GM18870 (cell line): ENCODE data around the gene ADCYAP1R1.

Source experiments
- ATAC-seq: cut with Tn5 transposase; IDR thresholded peaks from one replicate; pipeline ENCODE4 v1.9.1; 2021; ENCODE audit warnings: moderate library complexity; ENCODE audit not compliant: unreplicated experiment

The ADCYAP1R1 gene

GRCh38 chr7:31104361-31105255 lies 52.5 kb downstream of the ADCYAP1R1 start:
- ATAC-seq = no peak

- no peak for ATAC-seq
Observed at GRCh38 chr7:31105256-31105950, 53.3 kb downstream of the ADCYAP1R1 start.

GRCh38 chr7:31106303-31107105 lies 54.4 kb downstream of the ADCYAP1R1 start:
- no peak for ATAC-seq

GRCh38 chr7:31107106-31108090 lies 55.3 kb downstream of the ADCYAP1R1 start:
- ATAC-seq = no peak

GRCh38 chr7:31108097-31108657 lies 56.1 kb downstream of the ADCYAP1R1 start:
- ATAC-seq = no peak

- no peak for ATAC-seq
Observed at GRCh38 chr7:31109751-31110150, 57.6 kb downstream of the ADCYAP1R1 start.

GRCh38 chr7:31110331-31111108 lies 58.4 kb downstream of the ADCYAP1R1 start:
- no peak for ATAC-seq

- ATAC-seq = no peak
Observed at GRCh38 chr7:31111109-31111451, 59.0 kb downstream of the ADCYAP1R1 start.

- ATAC-seq = no peak
Observed at GRCh38 chr7:31113660-31114059, 61.6 kb downstream of the ADCYAP1R1 start.

- ATAC-seq = no peak
Observed at GRCh38 chr7:31114593-31115343, 62.7 kb downstream of the ADCYAP1R1 start.

GRCh38 chr7:31116615-31117014 lies 64.5 kb downstream of the ADCYAP1R1 start:
- no peak for ATAC-seq

- no peak for ATAC-seq
Observed at GRCh38 chr7:31119249-31119648, 67.1 kb downstream of the ADCYAP1R1 start.

GRCh38 chr7:31120800-31121513 lies 68.8 kb downstream of the ADCYAP1R1 start:
- ATAC-seq = no peak

GRCh38 chr7:31121601-31122000 lies 69.5 kb downstream of the ADCYAP1R1 start:
- no peak for ATAC-seq

GRCh38 chr7:31122649-31123058 lies 70.5 kb downstream of the ADCYAP1R1 start:
- no peak for ATAC-seq

- ATAC-seq = no peak
Observed at GRCh38 chr7:31123321-31123720, 71.2 kb downstream of the ADCYAP1R1 start.

GRCh38 chr7:31123726-31124125 lies 71.6 kb downstream of the ADCYAP1R1 start:
- ATAC-seq = no peak

- no peak for ATAC-seq
Observed at GRCh38 chr7:31125171-31125570, 73.1 kb downstream of the ADCYAP1R1 start.
